ENCODE data around the gene CNOT1. TPM values are rescaled to one million over a fixed set of nuclear protein-coding genes. Genes with fewer than 3 reads are reported as not detected.

Gene CNOT1
- total RNA-seq, 1 experiment from 2014 or later = 135 TPM

- Histone ChIP-seq H3K27ac (ENCODE audit: low read length) (no peak overlapping the region), H3F3A (ENCODE audit: low read length, unreplicated experiment) (no peaks in the 10 kb centered on the region), H4K20me1 (ENCODE audit: low read length) (no peaks in the 10 kb centered on the region), H3K4me1 (ENCODE audit: insufficient read depth, low read length) (no peaks in the 10 kb centered on the region), H3K36me3 (ENCODE audit: low read depth, low read length) (peaks cover 74% of the 10 kb centered on the region), H3K27me3 (ENCODE audit: low read length) (no peaks in the 10 kb centered on the region), H3K9me2 (replicated peaks; ENCODE audit: low read length) (no peaks in the 10 kb centered on the region), H3K9ac (ENCODE audit: low read length) (no peak overlapping the region), H2AFZ (ENCODE audit: low read length) (no peak overlapping the region), H3K4me3 (ENCODE audit: low read length) (no peak overlapping the region), H3K79me2 (ENCODE audit: low read length) (no peaks in the 10 kb centered on the region), H3K4me2 (ENCODE audit: low read length) (no peak overlapping the region), H3K9me3 (ENCODE audit: low read length) (no peaks in the 10 kb centered on the region)
- BruUV-seq (replicated peaks) = no TSS peak
- no peak for ATAC-seq
- POLR2A ChIA-PET (ENCODE audit: unreplicated experiment) = no interaction called here
- CTCF ChIA-PET = no interaction called here
- TF ChIP-seq CTCF (conservative IDR thresholded peaks at IDR 0.05; ENCODE audit: low read depth, low read length) (no peak), EZH2phosphoT487 (IDR thresholded peaks at IDR 0.05; ENCODE audit: borderline replicate concordance, low read length) (no peak), EZH2 (IDR thresholded peaks at IDR 0.05; ENCODE audit: low read length, unreplicated experiment) (no peak)
- DNase-seq = no peak
- intact Hi-C loops (cut with micrococcal nuclease) = no loop called here
Measured at GRCh38 chr16:58542291-58542690, 87.3 kb downstream of the CNOT1 start.

- no peaks in the 10 kb centered on the region for H3K79me2 ChIP-seq (ENCODE audit: low read length)
- no peak overlapping the region for H3K4me2 ChIP-seq (ENCODE audit: low read length)
- no peak overlapping the region for H3K9ac ChIP-seq (ENCODE audit: low read length)
- H3K27me3 ChIP-seq (ENCODE audit: low read length) = no peaks in the 10 kb centered on the region
- no peak overlapping the region for H3K4me3 ChIP-seq (ENCODE audit: low read length)
- DNase-seq (no peak), ATAC-seq (no peak)
- no peaks in the 10 kb centered on the region for H3K9me3 ChIP-seq (ENCODE audit: low read length)
- ChIA-PET CTCF (no interaction called here), POLR2A (ENCODE audit: unreplicated experiment) (no interaction called here)
- H3K9me2 ChIP-seq (replicated peaks; ENCODE audit: low read length) = no peaks in the 10 kb centered on the region
- no TSS peak for BruUV-seq (replicated peaks)
- H3K4me1 ChIP-seq (ENCODE audit: insufficient read depth, low read length) = no peaks in the 10 kb centered on the region
- intact Hi-C loops (cut with micrococcal nuclease) = no loop called here
- no peak overlapping the region for H3K27ac ChIP-seq (ENCODE audit: low read length)
- no peaks in the 10 kb centered on the region for H4K20me1 ChIP-seq (ENCODE audit: low read length)
- H3K36me3 ChIP-seq (ENCODE audit: low read depth, low read length) = peaks cover 78% of the 10 kb centered on the region
- no peak overlapping the region for H2AFZ ChIP-seq (ENCODE audit: low read length)
- TF ChIP-seq EZH2phosphoT487 (IDR thresholded peaks at IDR 0.05; ENCODE audit: borderline replicate concordance, low read length) = no peak
- TF ChIP-seq CTCF (conservative IDR thresholded peaks at IDR 0.05; ENCODE audit: low read depth, low read length) = no peak
- TF ChIP-seq EZH2 (IDR thresholded peaks at IDR 0.05; ENCODE audit: low read length, unreplicated experiment) = no peak
- no peaks in the 10 kb centered on the region for H3F3A ChIP-seq (ENCODE audit: low read length, unreplicated experiment)
Measured at GRCh38 chr16:58541711-58542110, 87.9 kb downstream of the CNOT1 start.

- Histone ChIP-seq H3K4me2 (ENCODE audit: low read length) (no peak overlapping the region), H3K36me3 (ENCODE audit: low read depth, low read length) (peaks cover 67% of the 10 kb centered on the region), H3K4me3 (ENCODE audit: low read length) (no peak overlapping the region), H3K9me2 (replicated peaks; ENCODE audit: low read length) (no peaks in the 10 kb centered on the region), H3K9me3 (ENCODE audit: low read length) (no peaks in the 10 kb centered on the region), H3K79me2 (ENCODE audit: low read length) (no peaks in the 10 kb centered on the region), H3K27ac (ENCODE audit: low read length) (no peak overlapping the region), H3K9ac (ENCODE audit: low read length) (no peak overlapping the region), H3K27me3 (ENCODE audit: low read length) (no peaks in the 10 kb centered on the region), H2AFZ (ENCODE audit: low read length) (no peak overlapping the region), H3F3A (ENCODE audit: low read length, unreplicated experiment) (no peaks in the 10 kb centered on the region), H3K4me1 (ENCODE audit: insufficient read depth, low read length) (no peaks in the 10 kb centered on the region), H4K20me1 (ENCODE audit: low read length) (no peaks in the 10 kb centered on the region)
- intact Hi-C loops (cut with micrococcal nuclease) = no loop called here
- DNase-seq (no peak), ATAC-seq (no peak)
- CTCF ChIA-PET = interaction anchor here (0.6 kb wide), 2 partner anchors 37 to 127 kb away, joined by 3 to 12 read pairs; partner anchors contain the start of gene NDRG4
- POLR2A ChIA-PET (ENCODE audit: unreplicated experiment) = no interaction called here
- no peak for TF ChIP-seq EZH2phosphoT487 (IDR thresholded peaks at IDR 0.05; ENCODE audit: borderline replicate concordance, low read length)
- TF ChIP-seq EZH2 (IDR thresholded peaks at IDR 0.05; ENCODE audit: low read length, unreplicated experiment) = no peak
- no peak for TF ChIP-seq CTCF (conservative IDR thresholded peaks at IDR 0.05; ENCODE audit: low read depth, low read length)
- BruUV-seq (replicated peaks) = no TSS peak
Measured at GRCh38 chr16:58537124-58537906, 92.3 kb downstream of the CNOT1 start.
